HAP-1 (cell line): Measurements from ENCODE around the gene IFI27L2.

Experiments used
- DNase-seq, 2 experiments: peaks; one replicate each; pipeline ENCODE4 v3.0.0-alpha.2; 2016 to 2020; ENCODE audit warnings: low spot score in 2 of 2
- H3K27me3 ChIP-seq: fragments of 250-450 bp; sonication (Bioruptor Pico); 2 replicates; pipeline ENCODE4 v1.5.1; 2020; ENCODE audit warnings: low read depth, mild to moderate bottlenecking, moderate library complexity
- H3K36me3 ChIP-seq: fragments of 250-450 bp; sonication (Bioruptor Pico); replicated peaks from 2 replicates; pipeline ENCODE4 v1.5.1; 2020; ENCODE audit warnings: mild to moderate bottlenecking
- H3K4me1 ChIP-seq: fragments of 250-450 bp; sonication (Bioruptor Pico); 2 replicates; pipeline ENCODE4 v1.5.1; 2020; ENCODE audit warnings: mild to moderate bottlenecking
- H3K4me3 ChIP-seq: fragments of 250-450 bp; sonication (Bioruptor Pico); 2 replicates; pipeline ENCODE4 v1.5.1; 2020; ENCODE audit warnings: mild to moderate bottlenecking, moderate library complexity
- H3K9me3 ChIP-seq: fragments of 250-450 bp; sonication (Bioruptor Pico); 2 replicates; pipeline ENCODE4 v1.5.1; 2020; ENCODE audit warnings: mild to moderate bottlenecking, moderate library complexity
- in situ Hi-C: fragments of 300-500 bp; cut with MboI; formaldehyde crosslinking; loops from 3 replicates; pipeline ENCODE4 v1.14.3; 2020; ENCODE audit warnings: low sequenced_read_pairs, inconsistent platforms, mixed read lengths

IFI27L2 gene

GRCh38 chr14:94142836-94143235, 13.4 kb upstream of the IFI27L2 start:
- Histone ChIP-seq H3K36me3 (no peaks in the 10 kb centered on the region), H3K4me1 (peaks cover 4% of the 10 kb centered on the region), H3K4me3 (no peak overlapping the region), H3K27me3 (no peaks in the 10 kb centered on the region), H3K9me3 (no peaks in the 10 kb centered on the region; the same call in 1 of the 2 replicates)
- in situ Hi-C loops = loop anchor here (25.0 kb wide), 1 partner anchor 544 kb away; no protein-coding TSS in a partner anchor
- no peak for DNase-seq

GRCh38 chr14:94142247-94142646, 12.8 kb upstream of the IFI27L2 start:
- in situ Hi-C loops = loop anchor here (25.0 kb wide), 1 partner anchor 545 kb away; no protein-coding TSS in a partner anchor
- Histone ChIP-seq H3K4me1 (peaks cover 4% of the 10 kb centered on the region), H3K36me3 (no peaks in the 10 kb centered on the region), H3K27me3 (no peaks in the 10 kb centered on the region), H3K9me3 (no peaks in the 10 kb centered on the region; the same call in 1 of the 2 replicates), H3K4me3 (no peak overlapping the region)
- no peak for DNase-seq

GRCh38 chr14:94139421-94139820, 10.0 kb upstream of the IFI27L2 start:
- H3K9me3 ChIP-seq = no peaks in the 10 kb centered on the region
- H3K4me1 ChIP-seq = peaks cover 3% of the 10 kb centered on the region; the same call in 1 of the 2 replicates
- no peaks in the 10 kb centered on the region for H3K27me3 ChIP-seq
- no peak overlapping the region for H3K4me3 ChIP-seq
- in situ Hi-C loops = loop anchor here (5.0 to 25.0 kb wide), 2 partner anchors 102 to 548 kb away; no protein-coding TSS in a partner anchor
- no peak for DNase-seq
- no peaks in the 10 kb centered on the region for H3K36me3 ChIP-seq

GRCh38 chr14:94139006-94139405, 9.6 kb upstream of the IFI27L2 start:
- in situ Hi-C loops = loop anchor here (5.0 to 25.0 kb wide), 2 partner anchors 102 to 548 kb away; no protein-coding TSS in a partner anchor

GRCh38 chr14:94138251-94138650, 8.8 kb upstream of the IFI27L2 start:
- Histone ChIP-seq H3K27me3 (no peaks in the 10 kb centered on the region), H3K36me3 (no peaks in the 10 kb centered on the region), H3K4me3 (no peak overlapping the region), H3K4me1 (peaks cover 3% of the 10 kb centered on the region; the same call in 1 of the 2 replicates), H3K9me3 (no peaks in the 10 kb centered on the region)
- no peak for DNase-seq
- in situ Hi-C loops = loop anchor here (5.0 to 25.0 kb wide), 2 partner anchors 101 to 549 kb away; no protein-coding TSS in a partner anchor

More at GRCh38 chr14:94139006-94139405, 9.6 kb upstream of the IFI27L2 start:
- no peak for DNase-seq
- Histone ChIP-seq H3K36me3 (no peaks in the 10 kb centered on the region), H3K27me3 (no peaks in the 10 kb centered on the region), H3K4me1 (peaks cover 3% of the 10 kb centered on the region; the same call in 1 of the 2 replicates), H3K9me3 (no peaks in the 10 kb centered on the region), H3K4me3 (no peak overlapping the region)

- H3K27me3 ChIP-seq = no peaks in the 10 kb centered on the region
- no peak overlapping the region for H3K4me3 ChIP-seq
- H3K36me3 ChIP-seq = no peaks in the 10 kb centered on the region
- in situ Hi-C loops = loop anchor here (5.0 to 25.0 kb wide), 2 partner anchors 99 to 551 kb away; no protein-coding TSS in a partner anchor
- peak; percentile 85 to 92 for DNase-seq
- no peaks in the 10 kb centered on the region for H3K9me3 ChIP-seq
- peaks cover 3% of the 10 kb centered on the region; the same call in 1 of the 2 replicates for H3K4me1 ChIP-seq
Observed at GRCh38 chr14:94136575-94137331, 7.3 kb upstream of the IFI27L2 start.

- DNase-seq = no peak
- Histone ChIP-seq H3K4me1 (peaks cover 4% of the 10 kb centered on the region), H3K36me3 (no peaks in the 10 kb centered on the region), H3K4me3 (no peak overlapping the region), H3K27me3 (no peaks in the 10 kb centered on the region), H3K9me3 (no peaks in the 10 kb centered on the region)
- in situ Hi-C loops = loop anchor here (5.0 to 25.0 kb wide), 2 partner anchors 98 to 552 kb away; no protein-coding TSS in a partner anchor
Observed at GRCh38 chr14:94135476-94135875, 6.1 kb upstream of the IFI27L2 start.

GRCh38 chr14:94132285-94132887, 3.0 kb upstream of the IFI27L2 start:
- in situ Hi-C loops = loop anchor here (25.0 kb wide), 1 partner anchor 555 kb away; no protein-coding TSS in a partner anchor
- DNase-seq = peak; percentile 72 to 79
- Histone ChIP-seq H3K4me1 (peaks cover 12% of the 10 kb centered on the region), H3K36me3 (no peaks in the 10 kb centered on the region), H3K4me3 (no peak overlapping the region), H3K9me3 (no peaks in the 10 kb centered on the region), H3K27me3 (no peaks in the 10 kb centered on the region)

GRCh38 chr14:94129758-94130414, 482 bp upstream of the IFI27L2 start:
- no peaks in the 10 kb centered on the region for H3K36me3 ChIP-seq
- in situ Hi-C loops = loop anchor here (25.0 kb wide), 1 partner anchor 557 kb away; no protein-coding TSS in a partner anchor
- no peaks in the 10 kb centered on the region for H3K27me3 ChIP-seq
- DNase-seq = peak; percentile 50 to 73
- H3K4me1 ChIP-seq = peaks cover 8% of the 10 kb centered on the region
- H3K9me3 ChIP-seq = no peaks in the 10 kb centered on the region
- H3K4me3 ChIP-seq = peak overlapping the region; percentile 40

- Histone ChIP-seq H3K9me3 (no peaks in the 10 kb centered on the region), H3K27me3 (no peaks in the 10 kb centered on the region), H3K4me3 (no peak overlapping the region), H3K4me1 (peaks cover 8% of the 10 kb centered on the region), H3K36me3 (no peaks in the 10 kb centered on the region)
- DNase-seq = no peak
- in situ Hi-C loops = loop anchor here (25.0 kb wide), 1 partner anchor 559 kb away; no protein-coding TSS in a partner anchor
Observed at GRCh38 chr14:94128216-94128839, 1.1 kb downstream of the IFI27L2 start.

GRCh38 chr14:94127330-94127729, 2.1 kb downstream of the IFI27L2 start:
- H3K36me3 ChIP-seq = no peaks in the 10 kb centered on the region
- no peak overlapping the region for H3K4me3 ChIP-seq
- in situ Hi-C loops = loop anchor here (25.0 kb wide), 1 partner anchor 560 kb away; no protein-coding TSS in a partner anchor
- H3K4me1 ChIP-seq = peaks cover 8% of the 10 kb centered on the region
- DNase-seq = no peak
- H3K9me3 ChIP-seq = no peaks in the 10 kb centered on the region
- H3K27me3 ChIP-seq = no peaks in the 10 kb centered on the region

- in situ Hi-C loops = loop anchor here (25.0 kb wide), 1 partner anchor 561 kb away; no protein-coding TSS in a partner anchor
- DNase-seq = no peak
- H3K9me3 ChIP-seq = no peaks in the 10 kb centered on the region
- H3K36me3 ChIP-seq = no peaks in the 10 kb centered on the region
- peaks cover 8% of the 10 kb centered on the region for H3K4me1 ChIP-seq
- H3K4me3 ChIP-seq = no peak overlapping the region
- H3K27me3 ChIP-seq = no peaks in the 10 kb centered on the region
Observed at GRCh38 chr14:94126800-94127199, 2.6 kb downstream of the IFI27L2 start.

- Histone ChIP-seq H3K4me3 (no peak overlapping the region), H3K27me3 (no peaks in the 10 kb centered on the region), H3K9me3 (no peaks in the 10 kb centered on the region), H3K36me3 (no peaks in the 10 kb centered on the region), H3K4me1 (peaks cover 8% of the 10 kb centered on the region)
- in situ Hi-C loops = loop anchor here (25.0 kb wide), 1 partner anchor 561 kb away; no protein-coding TSS in a partner anchor
- no peak for DNase-seq
Observed at GRCh38 chr14:94126419-94126677, 3.1 kb downstream of the IFI27L2 start.
